Endothelial cell of umbilical vein (primary cell): Measurements from ENCODE around the gene PCSK9.

Experiments
- EZH2 ChIP-seq: IDR thresholded peaks from 2 replicates; pipeline ENCODE4 v1.6.1; 2012; ENCODE audit warnings: borderline replicate concordance, low read depth, mild to moderate bottlenecking, moderate library complexity, low read length, inconsistent platforms; ENCODE audit not compliant: severe bottlenecking
- FOS ChIP-seq: IDR thresholded peaks from 2 replicates; pipeline ENCODE4 v1.6.1; 2011; ENCODE audit warnings: mild to moderate bottlenecking, low read length, moderate library complexity, borderline replicate concordance; ENCODE audit not compliant: insufficient read depth
- GATA2 ChIP-seq: IDR thresholded peaks from 2 replicates; pipeline ENCODE4 v1.7.0; 2011; ENCODE audit warnings: low read depth, mild to moderate bottlenecking, moderate library complexity, mixed read lengths, low read length; ENCODE audit not compliant: insufficient read length, insufficient read depth
- JUN ChIP-seq: IDR thresholded peaks from 2 replicates; pipeline ENCODE4 v1.6.1; 2011; ENCODE audit warnings: borderline replicate concordance, low read depth; ENCODE audit not compliant: insufficient read length, insufficient read depth
- MYC ChIP-seq: IDR thresholded peaks from one replicate; pipeline ENCODE4 v1.6.1; 2011; ENCODE audit warnings: mild to moderate bottlenecking, low read depth, low read length
- POLR2A ChIP-seq: IDR thresholded peaks from 2 replicates; pipeline ENCODE4 v1.6.1; 2012; ENCODE audit warnings: low read depth, mild to moderate bottlenecking, control low read depth, low read length
- POLR2AphosphoS5 ChIP-seq: IDR thresholded peaks from 2 replicates; pipeline ENCODE4 v1.6.1; 2012; ENCODE audit warnings: low read depth, mild to moderate bottlenecking, control low read depth, low read length, moderate library complexity; ENCODE audit not compliant: insufficient read depth
- TF ChIP-seq, protein P1 (sequence below), 2 donors: IDR thresholded peaks; 1 replicate in 1 of 2; 2 replicates in 1 of 2; pipeline ENCODE4 v1.5.1; 2011; ENCODE audit warnings: low read length in 2 of 2, mild to moderate bottlenecking in 2 of 2, moderate library complexity in 2 of 2, control low read depth in 1 of 2, inconsistent platforms in 1 of 2, low read depth in 1 of 2; ENCODE audit not compliant: insufficient read depth in 1 of 2; ENCODE audit errors: extremely low read depth in 1 of 2
- TF ChIP-seq, protein P2 (sequence below): IDR thresholded peaks from 2 replicates; pipeline ENCODE4 v1.6.1; 2011; ENCODE audit not compliant: insufficient read depth, insufficient read length

DNA sequence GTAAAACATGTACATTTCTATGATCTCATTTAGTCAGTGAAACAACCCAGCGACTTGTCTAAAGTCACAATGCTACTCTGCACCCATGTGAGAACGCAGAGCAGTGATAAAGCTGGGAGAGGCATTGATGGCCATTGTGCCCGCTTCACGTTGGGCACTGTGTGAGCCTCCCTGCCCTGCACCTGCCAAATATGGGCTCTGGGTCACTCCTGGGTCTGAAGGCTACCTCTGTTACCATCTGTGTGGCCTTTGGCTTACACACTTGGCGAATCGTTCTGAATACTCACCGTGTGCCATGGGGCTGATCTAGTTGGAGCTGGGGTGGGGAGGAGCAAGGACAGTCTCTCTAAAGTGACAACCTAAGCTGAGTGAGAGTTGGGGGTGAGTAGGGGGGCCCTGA, 29.9 kb downstream of the PCSK9 start:
- no peak for TF ChIP-seq POLR2A
- TF ChIP-seq JUN: no peak
- TF ChIP-seq, protein P1, sequence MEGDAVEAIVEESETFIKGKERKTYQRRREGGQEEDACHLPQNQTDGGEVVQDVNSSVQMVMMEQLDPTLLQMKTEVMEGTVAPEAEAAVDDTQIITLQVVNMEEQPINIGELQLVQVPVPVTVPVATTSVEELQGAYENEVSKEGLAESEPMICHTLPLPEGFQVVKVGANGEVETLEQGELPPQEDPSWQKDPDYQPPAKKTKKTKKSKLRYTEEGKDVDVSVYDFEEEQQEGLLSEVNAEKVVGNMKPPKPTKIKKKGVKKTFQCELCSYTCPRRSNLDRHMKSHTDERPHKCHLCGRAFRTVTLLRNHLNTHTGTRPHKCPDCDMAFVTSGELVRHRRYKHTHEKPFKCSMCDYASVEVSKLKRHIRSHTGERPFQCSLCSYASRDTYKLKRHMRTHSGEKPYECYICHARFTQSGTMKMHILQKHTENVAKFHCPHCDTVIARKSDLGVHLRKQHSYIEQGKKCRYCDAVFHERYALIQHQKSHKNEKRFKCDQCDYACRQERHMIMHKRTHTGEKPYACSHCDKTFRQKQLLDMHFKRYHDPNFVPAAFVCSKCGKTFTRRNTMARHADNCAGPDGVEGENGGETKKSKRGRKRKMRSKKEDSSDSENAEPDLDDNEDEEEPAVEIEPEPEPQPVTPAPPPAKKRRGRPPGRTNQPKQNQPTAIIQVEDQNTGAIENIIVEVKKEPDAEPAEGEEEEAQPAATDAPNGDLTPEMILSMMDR (IDR thresholded peaks at IDR 0.05; ENCODE audit: extremely low read depth in 1 of 2, insufficient read depth in 1 of 2, low read depth in 1 of 2, low read length in 2 of 2): no peak
- TF ChIP-seq EZH2: no peak
- no peak for TF ChIP-seq POLR2AphosphoS5
- TF ChIP-seq GATA2: no peak
- TF ChIP-seq FOS: no peak
- no peak for TF ChIP-seq MYC
- TF ChIP-seq, protein P2, sequence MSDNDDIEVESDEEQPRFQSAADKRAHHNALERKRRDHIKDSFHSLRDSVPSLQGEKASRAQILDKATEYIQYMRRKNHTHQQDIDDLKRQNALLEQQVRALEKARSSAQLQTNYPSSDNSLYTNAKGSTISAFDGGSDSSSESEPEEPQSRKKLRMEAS: no peak
